Inflammatory macrophage (primary cell): ENCODE measurements around the gene GGTLC1.
"Not testable (repeated sequence)": the region's sequence is repeated elsewhere in the genome, so short reads cannot be mapped to it uniquely, and the experiment has no call there.

Source experiments
- DNase-seq, 2 donors: peaks; one replicate each; pipeline ENCODE4 v3.0.0-alpha.2; 2020 to 2022
- total RNA-seq, 18 experiments: gene quantifications; one replicate each; lab custom pipeline; 2026; ENCODE audit warnings: mixed read lengths in 6 of 18, inconsistent platforms in 2 of 18; lab: John Stamatoyannopoulos, UW

GGTLC1 gene
- 0 to 0.06 (median 0) reads per million in 18 experiments for total RNA-seq

DNA sequence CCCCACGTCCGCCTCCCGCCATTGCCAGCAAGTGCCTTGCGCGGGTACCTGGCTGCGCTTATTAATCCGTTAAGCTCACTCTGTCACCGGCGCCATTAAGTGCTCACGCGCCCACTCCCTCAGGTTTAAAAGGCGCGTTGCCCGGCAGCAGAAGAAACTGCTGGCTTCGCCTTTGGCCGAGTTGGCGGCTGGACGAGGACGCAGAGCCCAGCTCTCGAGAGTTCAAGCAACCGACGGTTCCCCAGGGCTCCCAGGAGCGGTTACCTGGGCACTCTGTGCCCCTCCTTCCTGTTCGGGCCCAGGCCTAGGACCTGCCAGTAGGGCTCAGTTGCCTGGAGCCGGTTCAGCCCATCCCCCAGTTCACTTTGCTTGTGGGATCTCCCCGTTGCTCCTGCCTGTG, at the start of gene GGTLC1:
Gene GGTLC1 (minus strand): TSS at position 219 of the 400 bp plus-strand sequence. CDS start 2,168 bp downstream, outside the sequence.
- DNase-seq: no peak

- DNase-seq: no peak
These were observed 46.2 kb upstream of the GGTLC1 start for GRCh38 chr20:24034820-24035219.

DNA sequence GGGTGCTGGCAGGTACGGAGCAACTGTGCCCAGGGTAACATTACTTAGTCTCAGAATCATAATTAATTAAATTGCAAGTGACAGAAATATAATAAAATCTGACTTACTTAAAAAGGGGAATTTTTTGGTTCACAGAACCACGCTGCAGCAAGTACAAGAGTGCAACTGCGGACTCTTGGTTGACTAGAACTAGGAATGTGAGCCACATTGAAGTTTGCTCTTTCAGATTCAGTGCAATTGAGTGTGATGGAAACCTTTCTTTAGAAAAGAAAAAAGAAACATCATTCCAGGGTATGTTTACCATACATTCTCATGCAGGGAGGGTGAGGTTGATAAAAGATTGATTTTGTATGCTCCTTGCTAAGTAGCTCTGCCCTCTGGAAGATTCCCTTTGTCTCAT, 45.0 kb upstream of the GGTLC1 start:
- no peak for DNase-seq

DNA sequence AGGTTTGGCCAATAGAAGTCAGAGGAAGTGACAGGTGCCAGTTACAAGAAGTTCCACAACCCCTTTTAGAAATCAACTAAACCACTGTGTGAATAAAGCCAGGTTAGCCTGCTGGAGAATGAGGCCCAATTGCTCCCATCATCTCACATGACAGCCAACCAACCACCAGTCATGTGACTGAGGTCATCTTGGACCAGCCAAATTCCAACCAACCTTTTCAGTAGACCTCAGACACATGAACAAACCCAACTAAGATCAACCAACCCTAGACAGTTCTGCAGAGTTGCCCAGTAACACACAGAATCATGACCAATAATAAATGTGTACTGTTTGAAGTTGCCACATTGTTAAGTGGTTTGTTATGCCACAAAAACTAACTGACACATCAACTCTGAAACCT, 44.6 kb upstream of the GGTLC1 start:
- no peak for DNase-seq

DNA sequence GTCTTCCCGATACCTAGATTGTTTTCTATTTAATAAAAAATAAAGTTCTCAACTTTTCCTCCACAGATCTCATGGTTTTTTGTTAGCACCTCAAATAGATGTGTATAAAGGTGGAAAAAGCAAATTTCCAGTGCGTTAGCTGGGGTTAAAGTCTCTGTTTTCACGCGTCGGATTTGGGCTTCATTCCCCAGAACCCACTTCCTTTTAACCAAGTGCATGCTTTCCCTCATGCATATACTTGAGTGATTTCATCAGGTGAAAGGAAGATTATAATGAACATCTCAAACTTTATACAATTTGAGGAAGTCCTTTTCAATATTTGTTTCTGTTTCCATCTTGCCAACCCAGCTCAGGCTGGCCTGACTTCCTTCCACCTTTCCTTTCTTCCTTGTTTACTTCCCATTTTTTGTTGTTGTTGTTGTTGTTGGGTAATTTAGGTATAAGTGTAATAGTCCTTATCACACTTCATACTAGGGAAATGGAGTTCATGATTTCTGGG, 43.9 kb upstream of the GGTLC1 start:
- DNase-seq: no peak

DNA sequence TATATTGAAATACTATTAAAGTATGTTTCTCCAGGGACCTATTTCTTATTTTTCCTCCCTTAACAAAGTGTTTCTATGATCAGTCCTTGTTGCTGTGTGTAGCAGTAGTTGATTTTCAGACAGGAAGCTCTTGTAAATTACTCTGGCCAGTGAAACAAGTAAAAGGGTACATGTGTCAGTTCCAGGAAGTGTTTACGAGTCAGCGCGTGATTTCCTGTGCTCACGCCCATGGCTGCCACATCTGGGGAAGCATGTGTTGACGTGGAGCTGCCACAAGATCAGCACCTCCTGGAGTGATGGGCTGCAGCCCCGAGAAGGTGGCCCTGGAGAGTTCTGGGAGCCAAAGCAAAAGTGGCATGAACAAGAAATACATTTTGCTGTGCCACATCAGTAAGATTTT, 38.6 kb upstream of the GGTLC1 start:
- DNase-seq: peak; percentile 66 to 76

- no peak for DNase-seq
These were observed 34.1 kb upstream of the GGTLC1 start for GRCh38 chr20:24022621-24023180.

GRCh38 chr20:24018796-24019195, 30.2 kb upstream of the GGTLC1 start:
- no peak for DNase-seq

- DNase-seq: no peak
These were observed 28.8 kb upstream of the GGTLC1 start for GRCh38 chr20:24017458-24017755.

- no peak for DNase-seq
These were observed 28.3 kb upstream of the GGTLC1 start for GRCh38 chr20:24016607-24017457.

DNA sequence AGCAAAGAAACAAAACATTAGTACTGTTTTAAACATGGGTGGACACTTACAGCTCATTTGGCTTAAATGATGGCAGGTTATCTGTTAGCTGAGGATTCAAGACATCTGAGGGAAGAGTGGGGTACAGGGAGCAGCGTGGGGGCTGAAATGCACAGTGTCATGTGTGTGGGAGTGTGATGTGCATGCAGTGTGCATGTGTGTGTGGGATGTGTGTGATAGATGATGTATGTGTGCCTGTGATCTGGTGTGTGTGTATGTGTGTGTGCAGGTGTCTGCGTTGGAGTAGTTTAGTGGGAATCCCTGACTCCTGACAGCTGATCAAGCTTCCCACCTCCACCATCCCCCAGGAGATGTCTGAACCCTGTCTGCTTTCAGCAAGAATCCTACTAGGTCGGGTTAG, 25.4 kb upstream of the GGTLC1 start:
- no peak for DNase-seq

GRCh38 chr20:24011282-24011681, 22.7 kb upstream of the GGTLC1 start:
- no peak for DNase-seq

GRCh38 chr20:24007758-24008157, 19.2 kb upstream of the GGTLC1 start:
- no peak for DNase-seq

DNA sequence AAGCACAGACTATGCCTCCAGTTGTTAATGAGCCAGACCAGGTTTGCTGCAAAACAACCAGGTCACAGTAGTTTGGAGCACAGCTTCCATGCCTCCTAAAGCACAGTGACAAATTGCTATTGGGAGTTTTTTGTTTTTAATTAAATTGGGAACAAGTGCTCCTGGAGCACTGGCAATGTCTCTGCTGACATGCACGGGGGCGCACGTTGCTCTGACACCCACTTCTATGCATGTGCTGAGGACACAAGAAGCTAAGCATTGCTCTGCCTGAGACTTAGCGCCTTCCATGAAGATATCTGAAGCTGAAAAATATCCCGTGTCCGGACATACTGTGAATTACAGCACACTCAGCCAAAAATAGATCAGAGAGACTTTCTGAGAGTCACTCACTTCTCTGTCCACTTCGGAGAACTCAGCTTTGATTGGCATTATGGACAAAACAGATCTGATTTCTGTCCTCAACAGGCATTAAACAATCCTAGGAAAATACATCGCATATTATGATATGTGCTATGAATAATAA, 18.6 kb upstream of the GGTLC1 start:
- DNase-seq: no peak

- DNase-seq: no peak
These were observed 18.0 kb upstream of the GGTLC1 start for GRCh38 chr20:24006626-24007025.

- DNase-seq: no peak
These were observed 15.9 kb upstream of the GGTLC1 start for GRCh38 chr20:24004471-24004870.

DNA sequence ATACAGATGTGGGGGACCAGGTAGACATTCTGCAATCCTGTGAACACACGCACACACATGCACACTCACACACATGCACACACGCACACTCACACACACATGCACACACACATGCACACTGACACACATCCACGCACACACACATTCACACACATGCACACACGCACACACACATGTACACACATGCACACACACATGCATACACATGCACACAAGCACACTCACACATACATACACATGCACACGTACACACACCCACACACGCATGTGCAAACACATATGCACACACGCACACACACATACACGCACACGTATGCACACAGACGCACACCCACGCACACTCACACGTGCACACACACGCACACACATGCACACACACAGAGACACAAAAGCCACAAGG, 14.3 kb upstream of the GGTLC1 start:
- DNase-seq: no peak

DNA sequence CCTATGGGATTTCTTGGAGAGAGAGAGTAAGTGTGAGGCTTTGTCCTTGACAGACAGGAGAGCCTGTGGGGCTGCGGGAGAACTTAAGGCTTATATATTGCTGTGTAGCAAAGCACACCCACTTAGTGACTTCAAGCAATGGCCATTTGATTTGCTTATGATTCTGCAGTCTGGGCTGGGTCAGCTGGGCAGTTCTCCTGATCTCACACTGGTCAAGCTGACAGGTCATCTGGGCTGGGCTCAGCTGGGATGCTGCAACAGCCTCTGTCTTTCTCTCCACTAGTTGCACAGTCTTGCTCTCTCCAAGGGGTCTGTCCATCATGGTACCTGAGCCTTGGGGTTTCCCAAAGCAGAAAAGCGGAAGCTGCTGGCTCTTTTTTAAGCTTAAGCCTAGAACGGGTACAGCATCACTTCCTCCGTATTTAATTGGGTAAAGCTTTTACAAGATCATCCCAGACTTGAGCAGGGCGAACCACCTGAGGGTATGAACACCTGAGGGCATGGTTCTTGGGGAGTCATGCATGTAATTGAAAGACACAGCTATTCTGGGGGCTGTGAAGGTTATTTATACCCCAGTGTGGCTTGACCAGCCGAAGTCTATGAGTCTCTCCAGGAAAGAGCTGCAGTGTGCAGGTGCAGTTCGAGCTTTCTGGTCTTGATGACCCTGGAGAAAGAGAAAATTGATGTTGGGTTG, 13.3 kb upstream of the GGTLC1 start:
- DNase-seq: no peak

DNA sequence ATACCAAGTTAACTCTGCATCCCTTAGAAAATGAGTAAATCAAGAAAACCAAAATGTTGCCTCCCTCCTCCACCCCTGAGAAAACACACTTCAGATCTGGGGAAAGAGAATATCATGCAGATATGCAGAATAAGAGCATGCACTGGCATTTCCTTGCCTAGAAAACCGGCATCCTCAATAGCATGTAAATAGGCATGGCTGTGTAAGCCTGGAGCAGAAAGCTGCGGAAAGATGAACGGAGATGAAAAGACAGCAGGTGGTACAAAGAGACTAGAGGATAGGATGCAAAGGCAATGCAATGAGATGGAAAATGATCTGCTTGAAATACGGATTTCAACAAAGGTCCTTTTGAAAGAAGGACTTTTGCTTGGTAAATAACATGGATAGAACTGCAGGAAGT, 10.3 kb upstream of the GGTLC1 start:
- no peak for DNase-seq

- DNase-seq: no peak
These were observed 9.8 kb upstream of the GGTLC1 start for GRCh38 chr20:23998392-23998791.

DNA sequence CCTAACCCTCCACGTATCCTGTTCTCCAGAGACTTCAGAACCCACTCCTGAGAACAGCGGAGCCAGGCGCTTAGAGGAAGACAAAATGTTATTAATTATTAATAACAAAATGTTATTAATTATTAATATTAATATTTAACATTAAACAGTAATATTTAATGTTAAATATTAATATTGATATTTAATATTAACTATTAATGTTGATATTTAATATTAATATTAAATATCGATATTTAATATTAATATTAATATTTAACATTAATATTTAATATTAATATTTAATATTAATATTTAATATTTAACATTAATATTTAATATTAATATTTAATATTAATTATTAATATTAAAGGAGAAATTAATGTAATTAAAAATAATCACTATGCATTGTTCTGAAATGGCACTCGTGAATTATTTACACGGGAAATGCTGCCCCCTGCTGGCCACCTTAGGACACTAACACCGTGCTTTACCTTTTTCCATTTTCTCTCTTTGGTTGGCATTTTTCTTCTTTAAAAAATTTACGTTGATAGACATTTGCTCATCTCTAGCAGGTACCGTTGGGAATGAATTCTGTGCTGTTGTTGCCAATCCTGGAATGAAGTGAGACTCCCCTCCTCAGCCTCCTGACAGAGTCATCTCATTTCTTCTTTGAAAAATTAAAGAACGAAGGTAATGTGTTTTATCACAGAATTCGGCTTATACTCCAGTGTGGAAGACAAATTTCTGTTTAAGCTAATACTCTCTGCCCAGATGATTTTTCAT, 7.5 kb upstream of the GGTLC1 start:
- peak; percentile 23 to 54 for DNase-seq

DNA sequence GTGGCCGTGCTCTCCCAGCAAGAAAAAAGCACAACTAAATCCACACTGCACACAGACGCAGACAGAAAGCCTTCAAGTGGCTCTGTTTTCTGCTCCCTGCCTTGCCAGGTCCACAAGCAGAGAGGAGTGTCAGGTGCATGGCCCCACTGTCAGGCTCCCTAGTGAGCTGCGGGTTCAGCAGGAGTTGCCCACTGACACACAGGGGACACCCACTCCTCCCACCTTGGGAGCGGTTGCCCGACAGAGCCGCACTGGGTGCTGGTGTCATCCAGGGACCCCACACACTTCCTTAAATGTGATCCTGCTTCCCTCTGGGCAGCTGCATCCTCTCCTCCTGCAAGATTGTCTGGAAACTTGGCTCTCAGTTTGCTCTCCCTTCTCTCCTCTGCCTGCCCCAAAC, 6.7 kb upstream of the GGTLC1 start:
- DNase-seq: not testable (repeated sequence)
